Astrocyte of the spinal cord (primary cell): ENCODE results near the gene TAF11L8.
"Not testable (repeated sequence)": the region's sequence is repeated elsewhere in the genome, so short reads cannot be mapped to it uniquely, and the experiment has no call there.

Source experiments
- DNase-seq: peaks from one replicate; pipeline ENCODE4 v3.0.0; 2011; ENCODE audit warnings: low read depth, low spot score
- H3K4me3 ChIP-seq: 2 replicates; pipeline ENCODE4 v1.5.1; 2011; ENCODE audit warnings: low read depth, mild to moderate bottlenecking, low read length, moderate library complexity
- in situ Hi-C: cut with HindIII; loops from 2 replicates; pipeline ENCODE4 v1.10.0; 2017; ENCODE audit warnings: low sequenced_read_pairs
- TF ChIP-seq, protein P1 (sequence below): IDR thresholded peaks from 2 replicates; pipeline ENCODE4 v1.5.1; 2012; ENCODE audit warnings: low read depth, mild to moderate bottlenecking, low read length, inconsistent platforms

Gene TAF11L8

DNA sequence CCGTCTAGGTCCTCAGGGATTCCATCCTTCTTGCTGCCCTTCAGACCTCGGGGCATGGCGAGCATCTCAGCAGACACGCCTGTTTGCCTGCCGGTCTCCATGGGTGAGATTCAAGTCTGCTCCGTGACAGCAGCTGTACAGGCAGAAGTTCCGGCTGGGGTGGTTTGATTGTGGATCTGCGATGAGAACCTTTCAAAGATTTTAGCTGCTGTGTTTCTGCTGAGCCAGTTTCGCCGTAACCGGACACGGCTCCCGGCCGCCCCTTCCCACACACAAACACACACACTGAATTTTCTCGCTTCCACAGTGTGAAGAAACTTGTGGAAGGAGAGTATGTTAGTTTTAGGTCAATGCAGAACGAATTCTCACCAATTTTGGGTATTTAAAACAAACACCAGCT is at the start of gene TAF11L8:
Gene TAF11L8 (minus strand): TSS at position 101 of the 400 bp plus-strand sequence.
- DNase-seq, in situ Hi-C loops: not testable (repeated sequence)

DNA sequence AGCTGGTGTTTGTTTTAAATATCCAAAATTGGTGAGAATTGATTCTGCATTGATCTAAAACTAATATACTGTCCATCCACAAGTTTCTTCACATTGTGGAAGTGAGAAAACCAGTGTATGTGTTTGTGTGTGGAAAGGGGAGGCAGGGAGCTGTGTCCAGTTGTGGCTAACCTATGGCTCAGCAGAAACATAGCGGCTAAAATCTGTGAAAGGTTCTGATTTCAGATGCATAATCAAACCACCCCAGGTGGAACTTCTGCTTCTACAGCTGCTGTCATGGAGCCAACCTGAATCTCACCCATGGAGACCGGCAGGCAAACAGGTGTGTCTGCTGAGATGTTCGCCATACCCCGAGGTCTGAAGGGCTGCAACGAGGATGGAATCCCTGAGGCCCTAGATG is 43.4 kb upstream of the TAF11L8 start, which contains the start of gene TAF11L14:
Gene TAF11L14 (plus strand): TSS at position 301 of the 400 bp plus-strand sequence.
- in situ Hi-C loops, result no loop called here
- no peak within 1 kb of the TSS for H3K4me3 ChIP-seq
- no peak for DNase-seq
- TF ChIP-seq, protein P1, sequence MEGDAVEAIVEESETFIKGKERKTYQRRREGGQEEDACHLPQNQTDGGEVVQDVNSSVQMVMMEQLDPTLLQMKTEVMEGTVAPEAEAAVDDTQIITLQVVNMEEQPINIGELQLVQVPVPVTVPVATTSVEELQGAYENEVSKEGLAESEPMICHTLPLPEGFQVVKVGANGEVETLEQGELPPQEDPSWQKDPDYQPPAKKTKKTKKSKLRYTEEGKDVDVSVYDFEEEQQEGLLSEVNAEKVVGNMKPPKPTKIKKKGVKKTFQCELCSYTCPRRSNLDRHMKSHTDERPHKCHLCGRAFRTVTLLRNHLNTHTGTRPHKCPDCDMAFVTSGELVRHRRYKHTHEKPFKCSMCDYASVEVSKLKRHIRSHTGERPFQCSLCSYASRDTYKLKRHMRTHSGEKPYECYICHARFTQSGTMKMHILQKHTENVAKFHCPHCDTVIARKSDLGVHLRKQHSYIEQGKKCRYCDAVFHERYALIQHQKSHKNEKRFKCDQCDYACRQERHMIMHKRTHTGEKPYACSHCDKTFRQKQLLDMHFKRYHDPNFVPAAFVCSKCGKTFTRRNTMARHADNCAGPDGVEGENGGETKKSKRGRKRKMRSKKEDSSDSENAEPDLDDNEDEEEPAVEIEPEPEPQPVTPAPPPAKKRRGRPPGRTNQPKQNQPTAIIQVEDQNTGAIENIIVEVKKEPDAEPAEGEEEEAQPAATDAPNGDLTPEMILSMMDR, result no peak

More for the DNA sequence above, at the start of gene TAF11L8:
- H3K4me3 ChIP-seq, result not testable (repeated sequence)

DNA sequence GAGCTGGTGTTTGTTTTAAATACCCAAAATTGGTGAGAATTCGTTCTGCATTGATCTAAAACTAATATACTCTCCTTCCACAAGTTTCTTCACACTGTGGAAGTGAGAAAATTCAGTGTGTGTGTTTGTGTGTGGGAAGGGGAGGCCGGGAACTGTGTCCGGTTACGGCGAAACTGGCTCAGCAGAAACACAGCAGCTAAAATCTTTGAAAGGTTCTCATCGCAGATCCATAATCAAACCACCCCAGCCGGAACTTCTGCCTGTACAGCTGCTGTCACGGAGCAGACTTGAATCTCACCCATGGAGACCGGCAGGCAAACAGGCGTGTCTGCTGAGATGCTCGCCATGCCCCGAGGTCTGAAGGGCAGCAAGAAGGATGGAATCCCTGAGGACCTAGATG is 41.0 kb upstream of the TAF11L8 start, which contains the start of gene TAF11L13:
Gene TAF11L13 (plus strand): TSS at position 301 of the 400 bp plus-strand sequence.
- in situ Hi-C loops, DNase-seq, H3K4me3 ChIP-seq: not testable (repeated sequence)

DNA sequence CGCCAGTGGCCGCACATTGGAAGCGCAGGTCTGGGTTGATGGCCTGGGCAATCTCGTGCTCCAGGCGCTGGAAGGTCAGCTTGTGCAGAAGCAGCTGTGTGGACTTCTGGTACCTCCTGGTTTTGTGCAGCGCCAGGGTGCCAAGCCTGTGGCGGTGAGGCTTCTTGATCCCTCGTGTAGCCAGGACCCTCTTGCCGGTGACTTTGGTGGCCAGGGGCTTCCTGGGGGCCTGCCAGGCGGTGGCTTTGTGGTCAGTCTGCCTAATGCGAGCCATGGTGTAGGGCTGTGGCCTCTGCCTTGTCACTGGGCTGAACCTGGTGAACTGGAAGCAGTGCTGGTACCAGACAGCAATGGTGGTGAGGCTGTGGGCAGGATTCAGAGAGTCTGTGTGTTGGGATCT is 34.9 kb upstream of the TAF11L8 start:
- in situ Hi-C loops, result no loop called here
- DNase-seq, result no peak
- TF ChIP-seq, protein P1, result no peak
- H3K4me3 ChIP-seq, result no peak overlapping the region

DNA sequence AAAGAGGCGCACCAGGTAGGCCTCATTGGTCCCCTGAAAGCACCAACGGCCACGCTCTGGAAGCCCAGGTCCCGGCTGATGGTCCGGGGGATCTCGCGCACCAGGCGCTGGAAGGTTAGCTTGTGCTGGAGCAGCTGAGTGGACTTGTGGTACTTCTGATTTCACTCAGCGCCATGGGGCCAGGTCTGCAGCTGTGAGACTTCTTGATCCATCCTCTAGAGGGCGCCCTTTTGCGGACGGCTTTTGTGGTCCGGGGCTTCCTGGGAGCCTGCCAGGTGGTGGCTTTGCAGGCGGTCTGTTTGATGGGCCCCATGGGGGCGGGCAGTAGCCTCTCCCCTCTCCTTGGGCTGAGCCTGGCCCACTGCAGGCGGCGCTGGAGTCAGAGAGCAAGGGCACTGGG is 29.9 kb upstream of the TAF11L8 start:
- no peak overlapping the region for H3K4me3 ChIP-seq
- in situ Hi-C loops, result no loop called here
- TF ChIP-seq, protein P1, result peak; percentile 5
- DNase-seq, result no peak

DNA sequence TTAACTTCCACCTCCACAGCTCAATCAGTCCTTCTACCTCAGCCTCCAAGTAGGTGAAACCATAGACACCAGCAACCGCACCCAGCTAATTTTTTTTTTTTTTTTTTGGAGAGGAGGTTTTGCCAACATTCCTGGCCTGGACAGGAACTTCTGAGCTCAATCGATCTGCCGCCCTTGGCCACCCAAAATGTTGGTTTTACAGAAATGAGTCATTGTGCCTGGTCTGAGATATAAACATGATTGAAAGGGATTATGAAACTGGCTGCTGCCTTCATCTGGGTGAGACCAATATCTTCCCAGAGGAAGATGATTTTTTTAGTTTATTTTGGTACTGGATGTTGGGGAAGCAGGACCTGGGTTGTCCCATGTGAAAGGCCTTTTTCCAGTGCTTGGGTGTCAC is 28.6 kb upstream of the TAF11L8 start:
- DNase-seq, result no peak
- in situ Hi-C loops, result no loop called here
- H3K4me3 ChIP-seq, result no peak overlapping the region
- TF ChIP-seq, protein P1, result no peak

DNA sequence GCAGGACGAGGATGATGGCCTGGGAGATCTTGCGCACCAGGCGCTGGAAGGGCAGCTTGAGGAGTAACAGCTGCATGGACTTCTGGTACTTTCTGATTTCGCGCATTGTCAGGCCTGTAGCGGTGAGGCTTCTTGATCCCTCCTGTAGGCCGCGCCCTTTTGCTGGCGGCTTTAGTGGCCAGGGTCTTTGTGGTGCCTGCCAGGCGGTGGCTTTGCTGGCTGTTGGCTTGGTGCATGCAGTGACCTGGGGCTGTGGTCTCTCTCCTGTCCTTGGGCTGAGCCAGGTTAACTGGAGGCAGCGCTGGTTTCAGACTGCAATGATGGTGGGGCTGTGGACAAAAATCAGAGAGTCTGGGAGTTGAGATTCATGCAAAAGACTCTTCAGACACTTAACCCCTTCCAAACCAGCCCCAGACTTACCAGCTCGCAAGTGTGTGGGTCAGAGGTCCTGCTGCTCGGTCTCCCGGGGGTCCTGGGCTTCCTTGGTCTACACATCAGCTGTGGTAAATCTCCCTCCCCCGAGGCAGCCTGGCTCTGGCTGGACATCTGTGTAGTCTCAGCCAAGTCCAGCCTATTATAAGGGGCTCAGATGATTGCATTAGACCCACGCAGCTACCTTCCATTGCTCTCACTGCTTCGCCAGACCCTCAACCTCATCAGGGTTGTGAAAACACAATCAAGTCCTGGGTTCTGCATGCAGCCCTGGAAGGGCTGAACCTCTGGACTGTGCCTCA is 24.3 kb upstream of the TAF11L8 start:
- in situ Hi-C loops, result no loop called here
- TF ChIP-seq, protein P1, result no peak
- no peak overlapping the region for H3K4me3 ChIP-seq
- no peak for DNase-seq

DNA sequence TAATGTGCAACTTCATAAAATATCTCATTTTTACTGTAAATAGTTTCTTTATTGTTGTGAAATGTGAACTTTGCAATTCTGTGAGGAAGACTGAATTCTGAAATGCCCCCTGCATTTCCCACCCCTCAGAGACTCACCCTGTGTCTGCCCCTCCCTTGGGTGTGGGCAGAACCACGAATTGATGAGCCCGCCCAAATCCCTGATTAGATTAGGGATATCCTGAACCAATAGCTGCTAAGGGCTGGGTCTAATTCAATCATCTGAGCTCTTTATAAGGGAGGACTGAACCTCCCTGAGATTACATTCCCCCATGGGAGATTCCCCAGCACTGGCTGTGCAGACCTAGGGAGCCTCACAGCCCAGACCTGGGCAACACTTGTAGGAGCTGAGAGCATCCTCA is 19.3 kb upstream of the TAF11L8 start, which contains the start of gene TAF11L12:
Gene TAF11L12 (plus strand): TSS at position 301 of the 400 bp plus-strand sequence.
- H3K4me3 ChIP-seq, in situ Hi-C loops, DNase-seq: not testable (repeated sequence)

DNA sequence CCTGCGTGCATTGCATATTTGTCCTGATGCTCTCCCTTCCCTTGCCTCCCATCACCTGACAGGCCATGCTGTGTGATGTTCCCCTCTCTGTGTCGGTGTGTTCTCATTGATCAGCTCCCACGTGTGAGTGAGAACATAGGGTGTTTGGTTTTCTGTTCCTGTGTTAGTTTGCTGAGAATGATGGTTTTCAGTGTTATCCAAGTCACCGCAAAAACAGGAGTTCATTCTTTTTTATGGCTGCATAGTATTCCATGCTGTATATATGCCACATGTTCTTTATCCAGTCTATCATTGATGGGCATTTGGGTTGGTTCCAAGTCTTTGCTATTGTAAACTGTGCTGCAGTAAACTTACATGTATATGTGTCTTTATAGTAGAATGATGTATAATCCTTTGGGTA is 16.7 kb upstream of the TAF11L8 start:
- in situ Hi-C loops, DNase-seq, H3K4me3 ChIP-seq: not testable (repeated sequence)
